HG02840 (cell line): ENCODE results near the gene MDFI.

ENCODE experiments used
- ATAC-seq: cut with Tn5 transposase; IDR thresholded peaks from one replicate; pipeline ENCODE4 v1.9.1; 2021; ENCODE audit warnings: mild to moderate bottlenecking, moderate library complexity, moderate number of reproducible peaks; ENCODE audit not compliant: unreplicated experiment, low FRiP score

MDFI gene

GRCh38 chr6:41638002-41638934, at the start of gene MDFI:
Gene MDFI (plus strand): TSS chr6:41638468. CDS start chr6:41638750, 282 bp downstream.
- no peak for ATAC-seq

- ATAC-seq = no peak
Observed at GRCh38 chr6:41589223-41589622, 49.0 kb upstream of the MDFI start.

GRCh38 chr6:41589636-41590622, 48.3 kb upstream of the MDFI start:
- no peak for ATAC-seq

- no peak for ATAC-seq
Observed at GRCh38 chr6:41591122-41591521, 47.1 kb upstream of the MDFI start.

GRCh38 chr6:41591859-41592502, 46.3 kb upstream of the MDFI start:
- no peak for ATAC-seq

GRCh38 chr6:41593406-41593805, 44.9 kb upstream of the MDFI start:
- ATAC-seq = no peak

GRCh38 chr6:41593839-41594238, 44.4 kb upstream of the MDFI start:
- no peak for ATAC-seq

- no peak for ATAC-seq
Observed at GRCh38 chr6:41594326-41594725, 43.9 kb upstream of the MDFI start.

- no peak for ATAC-seq
Observed at GRCh38 chr6:41594766-41595165, 43.5 kb upstream of the MDFI start.

GRCh38 chr6:41595166-41595565, 43.1 kb upstream of the MDFI start:
- ATAC-seq = no peak

- no peak for ATAC-seq
Observed at GRCh38 chr6:41596096-41596685, 42.1 kb upstream of the MDFI start.

- no peak for ATAC-seq
Observed at GRCh38 chr6:41596807-41597206, 41.5 kb upstream of the MDFI start.

GRCh38 chr6:41597246-41598000, 40.8 kb upstream of the MDFI start:
- no peak for ATAC-seq

GRCh38 chr6:41598670-41599014, 39.6 kb upstream of the MDFI start:
- no peak for ATAC-seq

GRCh38 chr6:41599015-41599851, 39.0 kb upstream of the MDFI start:
- ATAC-seq = no peak

- no peak for ATAC-seq
Observed at GRCh38 chr6:41599852-41600445, 38.3 kb upstream of the MDFI start.

GRCh38 chr6:41600499-41601247, 37.6 kb upstream of the MDFI start:
- ATAC-seq = no peak

- ATAC-seq = no peak
Observed at GRCh38 chr6:41601248-41601549, 37.1 kb upstream of the MDFI start.
